GM06990 (cell line): ENCODE measurements around the gene MEPE.

Source experiments
- DNase-seq: peaks from one replicate; pipeline ENCODE4 v3.0.0-alpha.2; 2011; ENCODE audit not compliant: insufficient read length; ENCODE audit errors: extremely low read depth
- H3K27me3 ChIP-seq: replicated peaks from 2 replicates; pipeline ENCODE4 v1.6.0; 2011; ENCODE audit warnings: low read length; ENCODE audit not compliant: control insufficient read depth, insufficient read depth
- H3K36me3 ChIP-seq: 2 replicates; pipeline ENCODE4 v1.5.1; 2011; ENCODE audit warnings: low read length; ENCODE audit not compliant: control insufficient read depth, insufficient read depth
- H3K4me3 ChIP-seq: replicated peaks from 2 replicates; pipeline ENCODE4 v1.5.1; 2011; ENCODE audit warnings: low read depth, mild to moderate bottlenecking, control low read depth, low read length
- CTCF ChIP-seq: IDR thresholded peaks from 2 replicates; pipeline ENCODE4 v1.5.1; 2011; ENCODE audit warnings: low read length, control low read depth, mild to moderate bottlenecking, inconsistent platforms; ENCODE audit not compliant: insufficient read depth, poor library complexity, severe bottlenecking

The MEPE gene

GRCh38 chr4:87832669-87833068, at the start of gene MEPE:
MEPE (plus strand) TSS chr4:87832969; CDS start chr4:87834715, 1,746 bp downstream.
- TF ChIP-seq CTCF, result no peak
- no peaks in the 10 kb centered on the region for H3K36me3 ChIP-seq
- H3K27me3 ChIP-seq, result no peaks in the 10 kb centered on the region; the same call in 1 of the 2 replicates
- DNase-seq, result no peak
- no peak within 1 kb of the TSS for H3K4me3 ChIP-seq

- Histone ChIP-seq H3K4me3 (no peak overlapping the region), H3K27me3 (no peaks in the 10 kb centered on the region), H3K36me3 (no peaks in the 10 kb centered on the region)
- no peak for DNase-seq
- TF ChIP-seq CTCF, result no peak
These were observed 49.0 kb upstream of the MEPE start for GRCh38 chr4:87783781-87784180.

GRCh38 chr4:87785731-87786509, 46.8 kb upstream of the MEPE start:
- TF ChIP-seq CTCF, result no peak
- H3K4me3 ChIP-seq, result no peak overlapping the region
- H3K27me3 ChIP-seq, result no peaks in the 10 kb centered on the region
- DNase-seq, result no peak
- H3K36me3 ChIP-seq, result no peaks in the 10 kb centered on the region

GRCh38 chr4:87799301-87800113, 33.3 kb upstream of the MEPE start, which contains the start of gene IBSP:
IBSP (plus strand) TSS chr4:87799554; CDS start chr4:87802362, 2,808 bp downstream.
- Histone ChIP-seq H3K27me3 (no peaks in the 10 kb centered on the region), H3K4me3 (no peak within 1 kb of the TSS), H3K36me3 (no peaks in the 10 kb centered on the region)
- DNase-seq, result no peak
- no peak for TF ChIP-seq CTCF

GRCh38 chr4:87802858-87803257, 29.9 kb upstream of the MEPE start:
- Histone ChIP-seq H3K36me3 (no peaks in the 10 kb centered on the region), H3K4me3 (no peak overlapping the region), H3K27me3 (no peaks in the 10 kb centered on the region)
- no peak for TF ChIP-seq CTCF
- no peak for DNase-seq
